GM18505 (cell line): ENCODE data around the gene SFMBT1.

ENCODE experiments used
- ATAC-seq: cut with Tn5 transposase; IDR thresholded peaks from one replicate; pipeline ENCODE4 v1.9.1; 2021; ENCODE audit not compliant: unreplicated experiment
- POLR2A ChIP-seq: IDR thresholded peaks from 4 replicates; pipeline ENCODE4 v1.6.1; 2011; ENCODE audit warnings: borderline replicate concordance; ENCODE audit not compliant: insufficient read depth, insufficient read length; ENCODE audit errors: extremely low read depth

Gene SFMBT1, protein sequence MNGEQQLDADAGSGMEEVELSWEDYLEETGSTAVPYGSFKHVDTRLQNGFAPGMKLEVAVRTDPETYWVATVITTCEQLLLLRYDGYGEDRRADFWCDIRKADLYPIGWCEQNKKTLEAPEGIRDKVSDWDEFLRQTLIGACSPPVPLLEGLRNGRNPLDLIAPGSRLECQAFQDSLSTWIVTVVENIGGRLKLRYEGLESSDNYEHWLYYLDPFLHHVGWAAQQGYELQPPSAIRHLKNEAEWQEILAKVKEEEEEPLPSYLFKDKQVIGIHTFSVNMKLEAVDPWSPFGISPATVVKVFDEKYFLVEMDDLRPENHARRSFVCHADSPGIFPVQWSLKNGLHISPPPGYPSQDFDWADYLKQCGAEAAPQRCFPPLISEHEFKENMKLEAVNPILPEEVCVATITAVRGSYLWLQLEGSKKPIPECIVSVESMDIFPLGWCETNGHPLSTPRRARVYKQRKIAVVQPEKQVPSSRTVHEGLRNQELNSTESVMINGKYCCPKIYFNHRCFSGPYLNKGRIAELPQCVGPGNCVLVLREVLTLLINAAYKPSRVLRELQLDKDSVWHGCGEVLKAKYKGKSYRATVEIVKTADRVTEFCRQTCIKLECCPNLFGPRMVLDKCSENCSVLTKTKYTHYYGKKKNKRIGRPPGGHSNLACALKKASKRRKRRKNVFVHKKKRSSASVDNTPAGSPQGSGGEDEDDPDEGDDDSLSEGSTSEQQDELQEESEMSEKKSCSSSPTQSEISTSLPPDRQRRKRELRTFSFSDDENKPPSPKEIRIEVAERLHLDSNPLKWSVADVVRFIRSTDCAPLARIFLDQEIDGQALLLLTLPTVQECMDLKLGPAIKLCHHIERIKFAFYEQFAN

DNA sequence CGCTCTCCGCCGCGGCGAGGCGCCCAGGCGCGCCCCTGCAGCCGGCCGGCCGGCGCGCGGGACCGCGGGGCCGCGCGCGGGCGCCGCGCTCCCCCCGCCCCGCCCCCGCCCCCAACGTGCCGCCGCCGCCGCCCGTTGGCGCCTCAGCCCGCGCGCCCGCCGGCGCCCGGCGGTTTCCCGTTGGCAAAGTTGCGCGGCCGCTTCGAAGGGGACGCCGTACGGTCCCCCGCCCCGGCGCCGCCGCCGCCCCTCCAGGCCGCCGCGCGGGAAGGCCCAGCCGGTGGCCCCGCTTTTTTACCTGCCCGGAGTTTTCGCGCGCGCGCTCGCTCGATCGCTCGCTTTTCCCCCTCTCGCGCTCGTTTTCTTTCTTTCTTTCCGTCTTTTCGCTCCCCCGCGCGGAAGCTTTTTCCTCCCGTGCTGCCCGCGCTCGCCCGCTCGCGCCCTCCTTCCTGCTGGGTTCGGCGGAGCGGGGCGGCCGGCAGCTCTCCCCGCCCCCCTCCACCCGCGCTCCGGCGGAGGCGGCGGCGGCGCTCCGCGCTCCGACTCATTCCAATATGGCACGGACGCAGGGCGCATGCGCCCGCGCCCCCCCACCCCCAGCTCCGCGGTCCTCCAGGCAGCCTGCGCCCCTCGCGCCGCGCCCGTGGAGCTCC, at the start of gene SFMBT1:
Gene SFMBT1 (minus strand): TSS at position 556 of the 653 bp plus-strand sequence. CDS start 76,945 bp downstream, outside the sequence.
- peak; percentile 37 for ATAC-seq
- peak; percentile 54 for TF ChIP-seq POLR2A

- TF ChIP-seq POLR2A = no peak
- ATAC-seq = no peak
Observed at GRCh38 chr3:53092942-53093341, 47.1 kb upstream of the SFMBT1 start.

- ATAC-seq = no peak
- no peak for TF ChIP-seq POLR2A
Observed at GRCh38 chr3:53092216-53092615, 46.3 kb upstream of the SFMBT1 start.

DNA sequence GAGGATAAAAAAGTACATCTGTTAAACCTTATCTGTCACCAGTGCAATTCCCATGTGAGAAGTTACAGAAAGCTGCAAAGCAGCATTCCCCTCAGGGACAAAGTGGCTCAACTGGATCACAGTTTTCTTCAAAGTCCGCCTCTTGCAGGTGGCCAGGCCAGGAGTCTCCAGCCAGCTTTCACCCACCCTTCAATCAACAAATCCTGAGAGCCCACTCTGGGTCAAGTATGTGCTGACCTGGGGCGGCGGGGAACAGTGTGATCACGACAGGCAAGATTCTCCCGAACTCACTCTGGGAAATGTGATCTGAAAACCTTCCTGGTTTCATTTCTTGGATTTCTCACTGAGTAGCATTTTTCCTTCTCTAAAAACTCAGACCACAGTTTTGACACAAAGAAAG, 45.1 kb upstream of the SFMBT1 start:
- no peak for ATAC-seq
- TF ChIP-seq POLR2A = no peak

- TF ChIP-seq POLR2A = no peak
- no peak for ATAC-seq
Observed at GRCh38 chr3:53089511-53089910, 43.6 kb upstream of the SFMBT1 start.

DNA sequence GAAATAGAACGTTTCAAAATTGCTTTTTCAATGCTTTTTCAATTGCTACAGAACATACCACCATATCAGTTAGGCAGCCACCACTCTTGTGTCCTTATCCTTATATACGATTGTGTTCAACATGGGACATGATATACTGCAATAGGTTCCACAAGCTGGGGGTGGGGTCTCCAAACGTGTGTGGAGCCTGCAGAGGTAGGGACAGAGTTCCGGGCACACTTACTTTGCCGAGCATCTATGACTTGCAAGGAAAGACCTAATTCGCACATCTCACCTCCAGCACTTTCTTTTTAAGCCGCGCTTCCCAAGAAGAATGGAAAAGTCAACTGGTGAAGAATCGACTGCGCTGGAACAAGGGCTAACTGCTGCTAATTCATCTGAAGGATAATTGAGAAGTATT, 39.6 kb upstream of the SFMBT1 start:
- no peak for ATAC-seq

DNA sequence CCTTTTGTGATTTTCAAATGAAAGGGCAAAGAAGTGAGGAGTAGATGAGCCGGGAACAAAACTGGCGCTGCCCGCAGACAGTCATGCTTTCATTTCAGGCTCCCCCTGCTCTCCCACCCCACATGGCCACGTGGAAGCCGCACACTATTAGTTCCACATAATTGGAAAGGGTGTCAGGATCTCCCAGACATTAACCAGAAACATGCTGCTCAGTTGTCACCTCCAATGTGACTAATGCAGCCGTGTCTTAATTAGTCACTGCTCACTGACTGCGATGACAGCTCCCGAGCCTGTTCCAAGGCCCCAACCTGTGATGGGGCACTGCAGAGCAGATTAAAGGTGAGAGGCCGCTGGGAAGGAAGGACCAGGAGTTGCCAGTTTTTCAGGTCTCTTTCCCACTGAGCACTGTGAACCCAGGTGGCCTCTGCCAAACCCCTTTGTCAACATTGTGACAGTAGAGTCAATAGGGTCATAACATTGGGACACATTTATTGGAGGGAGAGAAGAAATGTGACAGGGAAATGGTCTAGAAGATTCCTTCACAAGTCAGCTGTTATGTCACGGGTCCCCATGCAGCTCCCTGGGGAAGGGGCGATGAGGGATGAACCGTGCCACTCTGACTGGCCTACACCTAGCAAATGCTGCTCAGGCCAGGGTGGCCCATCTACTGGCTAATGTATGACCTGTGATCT, 38.6 kb upstream of the SFMBT1 start:
- ATAC-seq = no peak
- no peak for TF ChIP-seq POLR2A

More for the DNA sequence above, 39.6 kb upstream of the SFMBT1 start:
- TF ChIP-seq POLR2A = no peak

DNA sequence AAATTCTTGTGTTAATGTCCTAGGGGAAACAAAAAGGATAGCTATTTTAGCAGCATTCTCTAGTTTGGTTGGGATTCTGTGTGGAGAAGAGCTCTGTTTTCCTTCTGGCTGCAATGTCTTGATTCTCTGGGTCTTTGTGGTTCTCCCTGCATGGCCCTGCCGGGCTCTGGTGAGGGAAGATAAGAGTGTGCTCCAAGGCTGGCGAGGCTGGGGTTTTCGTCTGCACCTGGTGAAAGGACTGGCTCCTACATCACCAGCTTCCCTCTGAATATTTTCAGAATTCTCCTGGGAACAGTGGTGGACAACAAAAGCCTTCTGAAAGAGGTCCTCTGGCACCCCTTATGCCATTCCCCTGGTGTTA, 38.1 kb upstream of the SFMBT1 start:
- ATAC-seq = no peak
- no peak for TF ChIP-seq POLR2A

DNA sequence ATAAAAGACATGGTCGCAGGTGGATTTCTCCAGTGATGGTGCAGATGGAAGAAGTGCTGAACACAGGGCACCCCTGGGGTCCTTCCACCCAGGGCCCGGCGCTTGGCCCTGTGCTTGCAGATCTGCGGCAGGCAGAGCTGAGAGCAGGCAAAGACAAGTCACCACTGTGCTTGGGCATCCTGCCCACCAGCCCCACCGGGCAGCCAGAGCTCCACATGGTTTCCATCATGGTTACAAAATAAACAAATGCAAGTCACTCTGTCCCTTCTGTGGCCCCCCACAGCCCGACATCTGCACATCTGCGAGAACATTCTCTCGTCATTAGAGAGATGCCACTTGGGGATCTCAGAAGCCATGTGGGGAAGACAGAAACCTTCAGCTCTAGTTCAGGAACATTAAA, 37.6 kb upstream of the SFMBT1 start:
- no peak for ATAC-seq
- TF ChIP-seq POLR2A = no peak

DNA sequence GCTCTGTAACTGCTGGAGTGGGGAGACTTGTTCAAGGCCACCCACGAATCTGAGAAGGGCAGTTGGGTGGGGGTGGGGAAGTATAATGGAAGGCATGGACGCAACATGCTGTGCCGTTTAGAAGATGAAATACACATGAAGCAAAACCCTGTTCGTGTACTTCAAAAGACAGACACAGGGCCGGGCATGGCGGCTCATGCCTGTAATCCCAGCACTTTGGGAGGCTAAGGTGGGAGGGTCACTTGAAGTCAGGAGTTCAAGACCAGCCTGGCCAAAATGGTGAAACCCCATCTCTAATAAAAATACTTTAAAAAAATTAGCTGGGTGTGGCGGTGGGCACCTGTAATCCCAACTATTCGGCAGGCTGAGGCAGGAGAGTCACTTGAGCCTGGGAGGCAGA, 36.9 kb upstream of the SFMBT1 start:
- no peak for TF ChIP-seq POLR2A
- ATAC-seq = no peak

GRCh38 chr3:53081318-53081717, 35.4 kb upstream of the SFMBT1 start:
- ATAC-seq = no peak
- no peak for TF ChIP-seq POLR2A

- TF ChIP-seq POLR2A = no peak
- ATAC-seq = no peak
Observed at GRCh38 chr3:53080612-53081205, 34.8 kb upstream of the SFMBT1 start.

DNA sequence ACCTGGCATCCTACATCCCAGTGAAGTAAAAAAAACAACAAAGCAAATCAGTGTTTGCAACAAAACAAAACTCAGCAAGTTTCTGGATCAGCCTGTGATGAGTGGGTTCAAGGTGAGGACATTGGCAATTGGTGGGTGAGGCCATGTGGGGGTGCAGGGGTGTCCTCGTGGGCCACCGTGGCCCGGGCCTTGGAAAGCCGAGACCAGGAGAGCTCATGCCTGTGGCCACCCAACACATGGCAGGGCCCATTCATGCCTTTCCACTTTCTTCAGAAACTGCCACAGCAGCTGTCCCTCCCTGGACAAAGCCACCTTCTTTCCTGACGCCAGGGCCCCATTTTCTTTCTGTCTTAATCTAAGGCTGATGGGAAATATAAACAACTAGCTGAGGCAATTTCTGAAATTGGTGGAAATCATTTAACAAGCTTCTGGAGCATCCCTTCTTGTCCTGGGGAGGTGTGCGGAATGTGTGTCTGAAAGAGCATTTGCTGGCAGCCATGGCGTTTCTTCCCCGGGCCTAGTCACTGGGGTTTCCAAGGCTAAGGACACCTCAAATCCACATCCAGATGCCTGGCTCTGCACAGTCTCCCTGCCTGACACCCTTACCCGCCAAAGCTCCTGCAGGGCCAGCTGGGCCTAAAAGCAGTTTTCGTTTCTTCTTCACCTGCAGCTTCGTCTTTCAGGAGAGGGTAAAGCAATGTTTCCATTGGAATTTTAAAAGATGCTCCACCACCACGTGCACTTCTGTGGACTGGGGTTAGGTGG, 34.1 kb upstream of the SFMBT1 start:
- no peak for ATAC-seq
- no peak for TF ChIP-seq POLR2A

- TF ChIP-seq POLR2A = no peak
Observed at GRCh38 chr3:53079147-53079546, 33.3 kb upstream of the SFMBT1 start.

More at GRCh38 chr3:53079147-53079546, 33.3 kb upstream of the SFMBT1 start:
- no peak for ATAC-seq
